HG02970 (cell line): ENCODE measurements around the gene FAM168A.

Source experiments
- ATAC-seq: cut with Tn5 transposase; IDR thresholded peaks from one replicate; pipeline ENCODE4 v1.9.1; 2021; ENCODE audit warnings: mild to moderate bottlenecking, moderate library complexity, moderate number of reproducible peaks; ENCODE audit not compliant: unreplicated experiment, low FRiP score

FAM168A gene

GRCh38 chr11:73405146-73405510 is 192.8 kb downstream of the FAM168A start:
- ATAC-seq: no peak

GRCh38 chr11:73404506-73405145 is 193.3 kb downstream of the FAM168A start:
- ATAC-seq: no peak

- no peak for ATAC-seq
These were observed 193.9 kb downstream of the FAM168A start for GRCh38 chr11:73404048-73404447.

- no peak for ATAC-seq
These were observed 194.4 kb downstream of the FAM168A start for GRCh38 chr11:73403541-73403940.

- ATAC-seq: no peak
These were observed 195.1 kb downstream of the FAM168A start for GRCh38 chr11:73402834-73403185.

- ATAC-seq: no peak
These were observed 195.7 kb downstream of the FAM168A start for GRCh38 chr11:73401924-73402833.

GRCh38 chr11:73401217-73401923 is 196.5 kb downstream of the FAM168A start:
- no peak for ATAC-seq

- ATAC-seq: no peak
These were observed 197.6 kb downstream of the FAM168A start for GRCh38 chr11:73400293-73400692.

- no peak for ATAC-seq
These were observed 198.3 kb downstream of the FAM168A start for GRCh38 chr11:73399636-73400035.

GRCh38 chr11:73399159-73399590 is 198.7 kb downstream of the FAM168A start:
- no peak for ATAC-seq

- ATAC-seq: no peak
These were observed 199.2 kb downstream of the FAM168A start for GRCh38 chr11:73398721-73399120.

- ATAC-seq: no peak
These were observed 199.8 kb downstream of the FAM168A start for GRCh38 chr11:73398132-73398526.

GRCh38 chr11:73397468-73398131 is 200.3 kb downstream of the FAM168A start:
- no peak for ATAC-seq

- ATAC-seq: no peak
These were observed 200.9 kb downstream of the FAM168A start for GRCh38 chr11:73396985-73397384.

GRCh38 chr11:73396251-73396930 is 201.5 kb downstream of the FAM168A start:
- ATAC-seq: no peak

- no peak for ATAC-seq
These were observed 202.4 kb downstream of the FAM168A start for GRCh38 chr11:73395297-73396208.

- ATAC-seq: no peak
These were observed 203.3 kb downstream of the FAM168A start for GRCh38 chr11:73394416-73395296.
